IMR-90 (cell line): Measurements from ENCODE around the gene ALK.

Source experiments
- BHLHE40 ChIP-seq: fragments of 150-350 bp; IDR thresholded peaks from 2 replicates; pipeline ENCODE4 v1.6.1; 2016; ENCODE audit warnings: mild to moderate bottlenecking, low read depth, low read length
- CEBPB ChIP-seq: IDR thresholded peaks from 2 replicates; pipeline ENCODE4 v1.6.1; 2012; ENCODE audit warnings: low read depth, low read length, improper control_type of control experiment
- CTCF ChIP-seq: conservative IDR thresholded peaks from 2 replicates; pipeline ENCODE4 v1.5.1; 2012; ENCODE audit warnings: mild to moderate bottlenecking, low read depth, low read length, improper control_type of control experiment
- FOS ChIP-seq: fragments of 150-350 bp; IDR thresholded peaks from 2 replicates; pipeline ENCODE4 v1.6.1; 2016; ENCODE audit warnings: low read depth, low read length
- MAZ ChIP-seq: IDR thresholded peaks from 2 replicates; pipeline ENCODE4 v1.6.1; 2012; ENCODE audit warnings: low read depth, mild to moderate bottlenecking, low read length, improper control_type of control experiment, moderate library complexity, borderline replicate concordance
- NFE2L2 ChIP-seq: fragments of 150-350 bp; IDR thresholded peaks from 2 replicates; pipeline ENCODE4 v1.6.1; 2016; ENCODE audit warnings: low read depth, mild to moderate bottlenecking, low read length
- POLR2A ChIP-seq: IDR thresholded peaks from 2 replicates; pipeline ENCODE4 v1.6.1; 2012; ENCODE audit warnings: mild to moderate bottlenecking, low read depth, low read length
- RAD21 ChIP-seq: IDR thresholded peaks from 2 replicates; pipeline ENCODE4 v1.6.1; 2012; ENCODE audit warnings: low read length, improper control_type of control experiment
- RCOR1 ChIP-seq: IDR thresholded peaks from 2 replicates; pipeline ENCODE4 v1.6.1; 2012; ENCODE audit warnings: mild to moderate bottlenecking, low read length, improper control_type of control experiment; ENCODE audit not compliant: insufficient replicate concordance
- RFX5 ChIP-seq: IDR thresholded peaks from 2 replicates; pipeline ENCODE4 v1.8.0; 2012; ENCODE audit warnings: low read depth, mild to moderate bottlenecking, low read length, moderate library complexity
- SMC3 ChIP-seq: fragments of 150-350 bp; IDR thresholded peaks from 2 replicates; pipeline ENCODE4 v1.6.1; 2016; ENCODE audit warnings: low read depth, mild to moderate bottlenecking, antibody characterized with exemption, low read length, moderate library complexity
- USF2 ChIP-seq: fragments of 150-350 bp; IDR thresholded peaks from 2 replicates; pipeline ENCODE4 v1.6.1; 2017; ENCODE audit warnings: mild to moderate bottlenecking, antibody characterized with exemption, low read length, low read depth

GRCh38 chr2:29469961-29470360 lies 451.4 kb downstream of the ALK start:
- TF ChIP-seq CTCF = no peak
- TF ChIP-seq POLR2A = no peak
- TF ChIP-seq USF2 = no peak
- no peak for TF ChIP-seq CEBPB
- TF ChIP-seq SMC3 = no peak
- TF ChIP-seq RAD21 = no peak
- TF ChIP-seq NFE2L2 = no peak
- no peak for TF ChIP-seq MAZ
- TF ChIP-seq RCOR1 = no peak
- no peak for TF ChIP-seq BHLHE40
- TF ChIP-seq FOS = no peak
- TF ChIP-seq RFX5 = no peak
